HG03457 (cell line): ENCODE results near the gene CTBP1.
"Not testable (repeated sequence)": the region's sequence is repeated elsewhere in the genome, so short reads cannot be mapped to it uniquely, and the experiment has no call there.

ENCODE experiments used
- ATAC-seq: cut with Tn5 transposase; IDR thresholded peaks from one replicate; pipeline ENCODE4 v1.9.1; 2021; ENCODE audit warnings: moderate number of reproducible peaks; ENCODE audit not compliant: unreplicated experiment

The CTBP1 gene

DNA sequence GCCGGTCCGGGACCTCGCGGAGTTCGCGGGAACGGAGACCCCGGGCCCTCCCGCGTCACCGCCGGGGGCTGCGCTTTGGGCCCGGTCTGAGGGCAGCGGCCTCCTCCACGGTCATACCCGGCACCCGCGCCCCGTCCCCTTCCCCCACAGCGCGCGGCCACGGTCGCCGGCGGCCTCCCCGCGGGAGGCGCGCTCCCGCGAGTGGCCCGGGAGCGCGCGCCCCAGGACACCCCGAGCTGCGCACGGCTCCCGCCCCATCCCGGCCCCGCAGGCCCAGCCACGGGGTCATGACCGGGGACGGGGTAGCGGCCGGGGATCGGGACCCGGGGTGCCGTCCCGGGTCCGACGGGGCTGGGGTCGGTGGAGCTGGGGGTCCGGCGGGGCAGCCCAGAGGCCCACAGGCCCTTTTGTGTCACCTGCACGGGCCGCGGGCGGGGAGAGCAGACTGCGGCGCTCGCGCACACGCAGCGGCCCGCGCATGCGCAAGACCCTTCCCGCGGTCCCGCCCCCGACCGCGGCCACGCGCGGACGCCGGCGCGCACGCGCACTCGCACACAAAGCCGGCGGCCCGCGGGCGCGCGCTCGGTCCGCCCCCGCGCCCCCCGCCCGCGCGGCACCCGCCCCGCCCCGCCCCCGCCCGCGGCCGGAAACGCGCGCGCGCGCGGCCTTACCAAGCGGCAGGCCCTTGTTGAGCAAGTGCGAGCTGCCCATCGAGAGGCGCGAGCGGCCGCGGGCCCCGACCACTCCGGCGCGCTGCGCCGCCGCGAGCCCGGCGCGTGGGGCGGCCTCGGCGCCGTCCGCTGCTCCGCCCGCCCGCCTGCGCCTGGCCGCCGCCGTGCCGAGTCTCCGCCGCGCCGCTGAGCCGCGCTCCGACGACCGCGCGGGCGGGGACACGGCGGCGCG lies at the start of gene CTBP1:
Gene CTBP1 (minus strand): TSS at position 886 of the 903 bp plus-strand sequence. CDS start 7,799 bp downstream, outside the sequence.
- ATAC-seq = peak; percentile 27

GRCh38 chr4:1298461-1298860 lies 49.5 kb upstream of the CTBP1 start:
- ATAC-seq = no peak

DNA sequence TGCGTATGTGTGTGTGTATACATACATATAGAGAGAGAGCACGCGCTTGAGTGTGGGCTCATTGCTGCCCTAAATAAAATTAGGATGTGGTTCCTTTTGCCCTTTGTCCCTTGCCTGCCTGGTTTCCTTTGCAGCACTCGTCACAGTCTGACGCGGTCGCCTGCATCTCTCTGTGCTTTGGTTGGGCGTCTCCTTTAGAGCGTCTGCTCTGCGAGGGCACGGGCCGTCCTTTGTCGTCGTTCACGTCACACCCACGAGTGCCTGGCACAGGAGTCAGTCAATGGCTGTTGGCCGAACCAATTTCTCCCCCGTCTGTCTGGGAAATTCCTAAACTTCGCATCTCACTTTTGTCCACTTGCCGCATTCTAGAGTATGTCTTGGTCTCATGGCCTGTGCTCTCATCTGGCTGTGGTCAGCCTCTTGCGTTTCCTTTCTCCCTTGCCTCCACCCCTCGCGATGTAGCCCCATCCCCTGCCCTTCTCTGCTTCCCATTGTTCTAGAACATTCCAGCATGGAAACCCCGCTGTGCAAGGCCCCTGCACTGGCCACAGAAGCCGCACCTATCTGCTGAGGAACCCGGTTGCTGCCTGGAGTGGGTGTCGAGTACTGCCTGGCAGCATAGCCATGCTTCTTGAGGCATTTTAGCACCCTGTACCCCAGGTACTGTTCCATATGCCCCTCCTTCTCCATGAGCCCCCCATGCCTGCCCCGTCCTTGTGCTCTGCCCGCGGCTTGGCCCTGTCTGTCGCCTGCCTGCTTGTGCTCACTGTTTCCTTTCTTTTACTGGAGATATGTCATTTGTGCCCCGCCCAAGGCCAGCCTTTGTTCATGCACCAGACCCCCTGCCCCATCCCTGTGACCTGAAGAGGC lies 48.8 kb upstream of the CTBP1 start:
- ATAC-seq = no peak

- ATAC-seq = no peak
These were observed 48.1 kb upstream of the CTBP1 start for GRCh38 chr4:1297023-1297395.

GRCh38 chr4:1296324-1297022 lies 47.5 kb upstream of the CTBP1 start:
- ATAC-seq = no peak

DNA sequence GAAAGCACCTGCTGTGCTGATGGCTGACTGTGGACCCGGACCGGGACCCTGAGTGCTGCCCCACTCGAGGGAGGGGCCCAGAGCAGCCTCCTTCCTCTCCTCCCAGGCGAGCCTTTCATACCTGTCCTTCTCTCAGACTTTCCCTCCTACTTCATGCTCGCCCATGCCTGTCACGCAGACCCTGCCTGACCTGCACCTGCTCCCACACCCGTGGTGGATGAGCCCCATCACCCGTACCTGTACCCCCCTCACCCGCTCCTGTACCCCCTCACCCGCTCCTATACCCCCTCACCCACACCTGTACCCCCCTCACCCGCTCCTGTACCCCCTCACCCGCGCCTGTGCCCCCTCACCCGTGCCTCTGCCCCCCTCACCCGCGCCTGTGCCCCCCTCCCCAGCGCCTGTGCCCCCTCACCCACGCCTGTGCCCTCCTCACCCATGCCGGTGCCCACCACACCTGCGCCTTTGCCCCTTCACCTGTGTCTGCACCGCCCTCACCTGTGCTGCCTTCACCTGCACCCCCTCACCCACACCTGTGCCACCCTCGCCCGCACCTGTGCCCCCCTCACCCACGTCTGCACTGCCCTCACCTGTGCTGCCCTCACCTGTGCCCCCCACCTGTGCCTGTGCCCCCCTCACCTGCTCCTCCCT lies 46.6 kb upstream of the CTBP1 start:
- no peak for ATAC-seq

DNA sequence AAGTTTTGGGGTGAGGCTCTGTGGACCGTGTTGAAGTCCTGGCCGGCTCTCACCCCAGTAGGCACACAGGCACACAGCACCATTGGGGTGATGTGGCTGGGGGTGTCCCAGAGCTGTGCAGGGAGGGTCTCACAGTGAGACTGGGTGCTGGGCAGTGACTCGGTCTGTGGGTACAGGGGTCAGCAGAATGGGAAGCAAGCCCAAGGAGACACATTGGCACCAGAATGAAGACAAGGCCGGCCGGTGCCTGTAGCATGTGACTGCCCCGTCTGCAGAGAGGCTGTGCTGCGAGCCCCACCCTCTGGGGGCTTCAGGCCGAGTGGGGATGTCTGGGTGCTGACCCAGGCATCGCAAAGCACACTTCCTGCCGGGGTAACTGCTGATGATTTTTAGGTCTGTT lies 46.0 kb upstream of the CTBP1 start:
- no peak for ATAC-seq

DNA sequence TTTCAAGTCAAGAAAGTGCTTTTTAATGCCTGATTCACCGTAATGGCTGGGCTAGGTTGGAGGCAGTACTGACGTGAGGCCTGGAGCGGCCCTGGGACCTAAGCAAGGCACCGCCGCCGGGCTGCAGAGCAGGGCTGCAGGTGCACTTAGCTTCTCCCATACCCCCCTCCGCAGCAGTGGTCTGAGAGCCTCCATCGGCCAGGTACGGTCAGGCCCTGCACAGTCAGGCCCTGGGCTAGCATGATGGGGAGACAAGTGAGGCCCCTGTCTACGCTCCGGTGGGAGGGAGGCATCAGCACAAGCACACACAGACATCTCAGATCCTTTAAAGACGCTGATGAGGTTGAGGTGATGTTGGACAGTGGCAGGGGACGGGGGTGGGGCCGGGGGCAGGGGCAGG lies 45.5 kb upstream of the CTBP1 start:
- no peak for ATAC-seq

GRCh38 chr4:1293991-1294390 lies 45.1 kb upstream of the CTBP1 start:
- ATAC-seq = no peak

- ATAC-seq = no peak
These were observed 44.6 kb upstream of the CTBP1 start for GRCh38 chr4:1293531-1293941.

GRCh38 chr4:1292703-1293011 lies 43.7 kb upstream of the CTBP1 start:
- ATAC-seq = not testable (repeated sequence)

- ATAC-seq = no peak
These were observed 43.2 kb upstream of the CTBP1 start for GRCh38 chr4:1291996-1292702.

DNA sequence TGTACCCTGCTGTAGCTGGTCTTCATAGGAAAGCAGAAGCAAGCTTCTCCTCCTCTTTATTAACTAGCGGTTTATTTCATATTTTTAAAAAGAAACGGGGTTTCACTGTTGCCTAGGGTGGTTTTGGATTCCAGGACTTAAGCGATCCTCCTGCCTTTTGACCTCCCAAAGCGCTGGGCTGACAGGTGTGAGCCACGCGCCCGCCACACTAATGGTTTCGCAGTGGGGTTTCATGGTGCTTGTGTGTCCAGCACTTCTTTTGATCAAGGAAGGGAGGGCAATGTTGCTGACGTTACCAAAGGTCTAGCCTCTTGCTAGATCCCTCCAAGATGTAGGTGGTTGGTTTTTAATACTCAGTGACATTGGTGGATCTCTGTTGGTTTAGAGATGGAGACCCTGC lies 42.2 kb upstream of the CTBP1 start:
- ATAC-seq = no peak

DNA sequence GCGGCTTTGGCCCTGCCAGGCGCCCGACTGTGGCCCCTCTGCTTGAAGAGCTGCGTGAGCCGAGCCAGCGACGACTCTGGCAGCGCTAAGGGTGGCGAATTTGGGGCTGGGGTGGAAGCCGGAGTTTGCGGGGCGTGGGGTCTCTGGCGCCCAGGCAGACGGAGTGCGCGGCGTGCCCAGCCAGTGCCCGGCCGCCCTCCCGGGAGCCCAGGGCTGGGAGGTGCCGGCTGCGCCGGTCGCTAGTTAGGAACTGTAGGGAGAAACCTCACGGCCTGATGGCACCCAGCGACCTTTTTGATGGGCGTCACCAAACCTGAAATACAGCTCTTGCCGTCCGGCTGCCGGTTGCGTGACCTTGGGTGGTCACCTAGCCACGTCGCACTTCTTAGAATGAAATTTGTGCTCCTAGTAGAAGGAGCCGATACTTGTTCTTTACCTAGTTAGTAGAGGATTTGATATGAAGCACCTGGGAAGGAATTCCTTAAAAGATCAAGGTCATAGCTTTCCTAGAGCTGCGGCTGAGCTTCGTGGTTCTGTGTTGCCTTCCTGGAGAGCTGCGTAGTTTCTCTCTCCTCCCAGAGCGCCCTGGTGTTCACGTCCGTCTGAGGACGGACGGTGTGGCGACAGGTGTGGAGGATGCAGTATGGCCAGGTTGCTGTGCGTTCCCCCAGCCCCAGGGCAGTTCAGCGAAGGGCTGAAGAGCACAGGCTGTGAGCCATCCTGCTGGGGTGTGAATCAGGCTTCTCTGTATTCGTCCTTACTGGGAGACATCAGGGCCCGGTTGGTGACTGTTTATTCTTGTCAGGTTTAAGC lies 41.4 kb upstream of the CTBP1 start:
- ATAC-seq = no peak

- peak; percentile 89 for ATAC-seq
These were observed 40.6 kb upstream of the CTBP1 start, which contains the start of gene MAEA for GRCh38 chr4:1289207-1290164. Gene MAEA, plus strand, starts transcription at chr4:1289891. Its CDS starts 23 bp downstream, at chr4:1289914.

- no peak for ATAC-seq
These were observed 39.9 kb upstream of the CTBP1 start for GRCh38 chr4:1288786-1289185.

DNA sequence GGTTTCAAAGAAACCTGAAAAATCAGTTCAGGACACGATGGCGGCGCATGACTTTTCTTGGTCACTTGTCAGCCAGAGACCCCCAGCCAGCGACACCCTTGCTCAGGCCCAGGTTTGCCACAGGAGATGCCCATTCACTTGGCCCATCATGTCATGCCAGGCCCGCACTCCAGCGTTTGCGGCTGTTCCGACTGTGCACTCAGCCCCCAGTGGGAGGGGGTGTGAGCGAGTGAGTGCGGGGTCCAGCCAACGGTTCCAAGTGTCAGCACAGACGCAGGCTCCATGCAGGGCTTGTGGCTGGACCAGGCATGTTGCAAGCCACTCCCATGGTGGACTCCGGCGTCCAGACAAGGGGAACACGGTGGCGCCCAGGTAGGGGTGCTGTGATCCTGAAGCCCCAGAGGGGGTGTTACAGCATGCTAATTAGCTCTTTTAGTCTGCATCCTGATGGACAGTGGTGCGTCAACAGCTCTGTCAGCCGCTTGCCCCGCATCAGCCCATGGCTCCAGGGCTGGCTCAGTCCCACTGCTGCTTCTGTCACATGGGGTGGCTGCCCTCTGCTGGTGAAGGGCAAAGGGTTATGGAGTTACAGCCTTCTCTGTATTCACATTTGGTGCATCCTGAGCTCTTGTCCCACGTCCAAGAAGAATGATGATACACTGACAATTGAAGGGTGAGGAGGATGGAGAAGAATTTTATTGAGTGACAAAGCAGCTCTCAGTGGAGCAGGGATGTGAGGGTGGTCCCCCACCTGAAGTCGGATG lies 37.0 kb upstream of the CTBP1 start:
- no peak for ATAC-seq
